HepG2 (cell line): ENCODE results near the gene CCDC192.

Experiments
- ZZZ3 ChIP-seq: sonication (generic); formaldehyde crosslinking; IDR thresholded peaks from 2 replicates; pipeline ENCODE4 v1.4.0; 2020; ENCODE audit warnings: missing genetic modification reagents, mild to moderate bottlenecking, borderline replicate concordance
- TF ChIP-seq, protein P1 (sequence below): sonication (generic); formaldehyde crosslinking; IDR thresholded peaks from 2 replicates; pipeline ENCODE4 v1.9.0; 2022; ENCODE audit warnings: low read depth, missing genetic modification reagents
- TF ChIP-seq, protein P2 (sequence below): sonication (generic); formaldehyde crosslinking; IDR thresholded peaks from 2 replicates; pipeline ENCODE4 v1.9.0; 2022; ENCODE audit warnings: missing genetic modification reagents, mild to moderate bottlenecking, borderline replicate concordance

DNA sequence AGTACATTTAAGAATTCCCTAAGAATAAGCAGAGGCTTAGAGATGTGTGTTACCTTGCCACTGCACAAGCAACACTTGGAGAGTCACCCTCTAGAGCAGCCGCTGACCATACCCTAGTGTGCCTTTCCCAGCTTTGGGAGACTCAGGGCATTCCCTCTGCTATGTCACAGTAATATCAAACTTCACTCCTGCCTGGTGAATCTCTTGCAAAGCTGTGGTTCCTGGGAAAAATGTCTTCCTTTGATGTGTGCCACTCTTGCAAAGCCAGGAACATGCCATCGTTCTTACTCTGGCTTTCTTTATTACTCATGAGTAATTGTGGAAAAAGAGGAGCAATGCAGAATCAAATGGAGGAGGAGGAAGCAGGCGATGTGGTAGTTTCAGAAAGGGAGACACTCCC is 173.2 kb downstream of the CCDC192 start:
- TF ChIP-seq, protein P1, sequence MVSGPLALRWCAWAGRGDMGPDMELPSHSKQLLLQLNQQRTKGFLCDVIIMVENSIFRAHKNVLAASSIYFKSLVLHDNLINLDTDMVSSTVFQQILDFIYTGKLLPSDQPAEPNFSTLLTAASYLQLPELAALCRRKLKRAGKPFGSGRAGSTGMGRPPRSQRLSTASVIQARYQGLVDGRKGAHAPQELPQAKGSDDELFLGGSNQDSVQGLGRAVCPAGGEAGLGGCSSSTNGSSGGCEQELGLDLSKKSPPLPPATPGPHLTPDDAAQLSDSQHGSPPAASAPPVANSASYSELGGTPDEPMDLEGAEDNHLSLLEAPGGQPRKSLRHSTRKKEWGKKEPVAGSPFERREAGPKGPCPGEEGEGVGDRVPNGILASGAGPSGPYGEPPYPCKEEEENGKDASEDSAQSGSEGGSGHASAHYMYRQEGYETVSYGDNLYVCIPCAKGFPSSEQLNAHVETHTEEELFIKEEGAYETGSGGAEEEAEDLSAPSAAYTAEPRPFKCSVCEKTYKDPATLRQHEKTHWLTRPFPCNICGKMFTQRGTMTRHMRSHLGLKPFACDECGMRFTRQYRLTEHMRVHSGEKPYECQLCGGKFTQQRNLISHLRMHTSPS (CRISPR knock-in tag), result no peak
- TF ChIP-seq ZZZ3 (CRISPR knock-in tag), result no peak
- TF ChIP-seq, protein P2, sequence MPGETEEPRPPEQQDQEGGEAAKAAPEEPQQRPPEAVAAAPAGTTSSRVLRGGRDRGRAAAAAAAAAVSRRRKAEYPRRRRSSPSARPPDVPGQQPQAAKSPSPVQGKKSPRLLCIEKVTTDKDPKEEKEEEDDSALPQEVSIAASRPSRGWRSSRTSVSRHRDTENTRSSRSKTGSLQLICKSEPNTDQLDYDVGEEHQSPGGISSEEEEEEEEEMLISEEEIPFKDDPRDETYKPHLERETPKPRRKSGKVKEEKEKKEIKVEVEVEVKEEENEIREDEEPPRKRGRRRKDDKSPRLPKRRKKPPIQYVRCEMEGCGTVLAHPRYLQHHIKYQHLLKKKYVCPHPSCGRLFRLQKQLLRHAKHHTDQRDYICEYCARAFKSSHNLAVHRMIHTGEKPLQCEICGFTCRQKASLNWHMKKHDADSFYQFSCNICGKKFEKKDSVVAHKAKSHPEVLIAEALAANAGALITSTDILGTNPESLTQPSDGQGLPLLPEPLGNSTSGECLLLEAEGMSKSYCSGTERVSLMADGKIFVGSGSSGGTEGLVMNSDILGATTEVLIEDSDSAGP (CRISPR knock-in tag), result no peak
